HG03108 (cell line): Measurements from ENCODE around the gene S100A1.
A peak's percentile ranks its signal among the peaks of the same experiment; 100 is the strongest.
"Not testable (repeated sequence)": the region's sequence is repeated elsewhere in the genome, so short reads cannot be mapped to it uniquely, and the experiment has no call there.

Experiments used
- ATAC-seq: cut with Tn5 transposase; IDR thresholded peaks from one replicate; pipeline ENCODE4 v1.9.1; 2021; ENCODE audit warnings: moderate library complexity; ENCODE audit not compliant: unreplicated experiment

S100A1 gene

DNA sequence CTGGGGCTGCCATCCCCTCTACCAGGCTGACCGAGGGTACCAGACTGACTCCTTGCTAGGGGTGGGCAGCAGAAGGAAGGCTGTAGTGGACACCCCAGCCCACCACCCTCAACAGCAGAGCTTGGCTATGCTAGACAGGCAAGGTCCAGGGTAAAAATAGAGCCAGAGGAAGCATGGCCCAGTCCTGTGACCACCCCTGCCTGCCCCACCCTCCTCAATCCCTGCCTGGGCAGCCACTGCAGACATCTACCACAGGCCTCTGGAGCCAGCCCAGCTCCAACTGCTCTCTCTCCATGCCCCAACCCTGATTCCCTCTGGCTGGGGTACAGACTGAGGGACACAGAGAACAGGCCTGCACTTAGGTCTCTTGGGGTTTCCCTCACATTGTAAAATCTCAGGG lies 1.7 kb downstream of the S100A1 start:
- ATAC-seq, result no peak

DNA sequence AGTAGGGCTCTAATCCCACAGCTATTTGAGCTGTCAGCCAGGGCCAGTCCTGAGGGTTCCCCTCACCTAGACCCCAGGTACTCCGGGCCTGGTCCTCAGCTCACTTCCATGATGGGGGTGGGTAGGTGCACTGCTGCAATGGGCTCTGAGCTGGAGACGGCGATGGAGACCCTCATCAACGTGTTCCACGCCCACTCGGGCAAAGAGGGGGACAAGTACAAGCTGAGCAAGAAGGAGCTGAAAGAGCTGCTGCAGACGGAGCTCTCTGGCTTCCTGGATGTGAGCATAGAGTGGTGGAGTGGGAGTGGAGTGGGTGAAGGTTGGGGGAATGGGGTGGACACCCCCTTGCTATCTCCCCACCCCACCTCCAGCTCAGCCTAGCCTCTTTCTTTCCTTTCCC lies 2.1 kb downstream of the S100A1 start:
- no peak for ATAC-seq

DNA sequence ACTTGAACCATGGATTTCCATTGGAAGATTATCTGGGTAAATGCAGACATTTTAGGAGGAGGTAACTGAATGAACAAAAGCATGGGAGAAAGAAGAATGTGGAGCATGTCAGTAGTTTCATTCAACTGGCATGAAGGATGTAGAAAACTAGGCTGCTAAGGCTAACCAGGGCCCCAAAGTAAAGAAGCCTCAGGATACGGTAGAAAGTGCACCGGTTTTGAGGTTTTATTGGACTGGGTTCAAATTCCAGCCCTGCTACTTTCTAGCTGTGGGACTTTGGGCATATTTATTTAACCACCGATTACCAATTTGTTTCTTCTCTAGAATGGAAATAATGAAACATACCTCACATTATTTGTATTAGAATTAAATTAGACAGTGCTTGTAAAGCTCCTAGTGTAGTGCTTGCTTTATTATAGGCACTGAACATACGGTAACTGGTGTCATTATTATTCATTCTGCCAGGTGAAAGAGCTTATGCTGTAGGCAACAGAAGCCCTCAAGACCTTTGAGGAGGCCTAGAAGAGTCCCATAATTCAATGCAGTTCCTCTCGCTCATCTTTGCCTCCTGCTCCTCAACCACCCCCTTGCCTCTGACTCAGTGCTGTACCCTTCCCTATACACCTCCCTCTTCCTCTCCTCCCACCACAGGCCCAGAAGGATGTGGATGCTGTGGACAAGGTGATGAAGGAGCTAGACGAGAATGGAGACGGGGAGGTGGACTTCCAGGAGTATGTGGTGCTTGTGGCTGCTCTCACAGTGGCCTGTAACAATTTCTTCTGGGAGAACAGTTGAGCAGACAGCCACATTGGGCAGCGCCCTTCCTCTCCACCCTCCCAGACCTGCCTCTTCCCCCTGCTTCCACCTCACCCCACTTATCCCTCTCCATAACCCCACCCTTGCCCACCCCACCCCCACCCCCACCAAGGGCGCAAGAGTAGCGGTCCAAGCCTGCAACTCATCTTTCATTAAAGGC lies 3.1 kb downstream of the S100A1 start:
- ATAC-seq, result no peak

DNA sequence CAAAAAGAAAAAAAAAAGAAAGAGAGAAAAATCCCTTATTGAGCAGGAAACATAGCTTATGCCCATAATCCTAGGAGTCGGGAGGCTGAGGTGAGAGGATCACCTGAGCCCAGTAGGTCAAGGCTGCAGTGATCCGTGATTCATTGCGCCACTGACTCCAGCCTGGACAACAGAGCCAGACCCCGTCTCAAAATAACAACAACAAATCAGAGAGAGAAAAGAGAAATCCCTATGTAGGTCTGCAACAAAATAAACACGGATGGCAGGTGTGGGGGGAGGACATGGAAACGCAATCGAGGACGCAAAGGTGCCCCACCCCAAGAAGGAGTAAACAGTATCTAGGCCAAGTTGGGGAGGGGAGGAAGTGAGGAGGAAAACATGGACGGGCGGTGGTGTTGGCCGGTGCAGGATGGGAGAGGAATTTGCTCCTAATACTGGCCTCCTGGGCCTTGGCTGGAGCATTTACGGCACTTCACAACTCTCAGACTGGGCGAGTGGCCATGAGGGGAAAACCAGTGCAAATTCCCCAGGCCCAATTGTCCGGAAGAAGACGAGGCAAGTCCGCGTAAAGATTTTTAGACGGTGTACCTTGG lies 5.0 kb downstream of the S100A1 start:
- no peak for ATAC-seq

DNA sequence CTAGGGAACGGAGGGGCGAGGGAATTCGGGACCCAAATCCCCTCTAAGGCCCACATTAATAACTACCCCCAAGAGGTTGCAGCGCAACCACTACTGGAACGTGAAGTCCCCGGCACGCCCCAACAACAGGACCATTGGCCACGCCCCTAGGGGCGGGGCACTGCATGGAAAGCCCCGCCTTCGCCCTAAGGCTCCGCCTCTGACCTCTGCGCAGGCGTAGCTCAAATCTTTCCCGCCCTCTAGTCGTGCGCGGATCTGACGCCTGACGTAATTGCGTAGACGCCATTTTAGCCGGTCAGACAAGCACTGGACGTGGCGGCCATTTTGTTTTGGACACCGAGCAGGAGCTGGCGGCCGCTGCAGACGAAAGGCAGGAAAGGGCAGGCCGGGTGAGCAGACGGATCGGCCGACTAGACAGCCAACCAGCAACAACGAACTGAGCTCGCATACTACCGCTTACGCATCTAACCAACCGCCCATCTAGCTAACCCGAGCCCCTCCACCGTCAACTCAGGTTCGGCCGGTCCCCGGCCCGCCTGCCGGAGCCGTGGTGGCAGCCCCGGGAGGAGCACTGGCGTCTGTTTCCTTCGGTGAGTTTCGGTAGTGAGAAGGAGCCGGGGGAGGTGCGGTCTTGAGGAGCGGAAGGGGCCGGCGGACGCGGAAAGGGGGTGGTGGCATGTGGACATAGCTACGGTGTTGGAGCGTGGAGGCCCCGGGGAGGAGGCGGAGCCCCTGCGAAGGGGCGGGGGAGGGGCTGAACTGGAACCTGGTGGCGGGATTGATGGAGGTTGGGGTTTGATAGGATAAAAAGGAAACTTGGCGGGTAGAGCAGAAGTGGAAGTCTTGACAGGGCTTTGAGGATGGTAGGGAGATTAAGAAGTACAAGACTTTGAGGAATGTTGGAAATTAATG lies 5.8 kb downstream of the S100A1 start, which contains the start of gene CHTOP:
CHTOP (plus strand) TSS at position 313 of the 912 bp plus-strand sequence. CDS start 2,523 bp downstream, outside the sequence.
- peak; percentile 95 for ATAC-seq

DNA sequence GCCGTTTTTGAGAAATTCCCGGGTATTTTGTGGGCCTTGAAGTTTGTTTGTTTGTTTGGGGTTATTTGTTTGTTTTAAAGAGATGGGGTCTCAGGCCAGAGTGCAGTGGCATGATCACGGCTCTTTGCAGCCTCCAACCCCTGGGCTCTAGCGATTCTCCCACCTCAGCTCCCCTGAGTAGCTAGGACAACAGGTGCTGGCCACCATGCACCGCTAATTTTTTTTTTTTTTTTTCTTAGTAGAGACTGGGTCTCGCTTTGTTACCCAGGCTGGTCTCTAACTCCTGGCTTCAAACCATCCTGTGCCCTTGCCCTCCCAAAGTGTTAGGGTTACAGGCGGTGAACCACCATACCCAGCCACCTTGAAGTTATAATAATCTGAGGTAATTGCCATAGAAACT lies 7.6 kb downstream of the S100A1 start:
- ATAC-seq, result no peak

DNA sequence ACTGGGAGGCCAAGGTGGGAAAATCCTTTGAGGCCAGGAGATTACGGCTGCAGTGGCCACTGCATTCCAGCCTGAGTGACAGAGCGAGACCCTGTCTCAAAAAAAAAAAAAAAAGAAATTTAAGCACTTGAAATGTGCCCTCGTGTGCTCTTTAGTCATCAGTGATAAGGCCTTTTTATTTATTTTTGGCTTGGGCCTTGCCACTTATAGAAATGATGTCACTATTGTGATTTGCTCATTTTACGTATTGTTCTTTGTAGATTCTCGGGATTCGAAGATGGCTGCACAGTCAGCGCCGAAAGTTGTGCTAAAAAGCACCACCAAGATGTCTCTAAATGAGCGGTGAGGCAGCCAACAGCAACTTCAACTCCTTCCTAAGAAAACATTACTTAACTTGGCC lies 8.1 kb downstream of the S100A1 start:
- no peak for ATAC-seq

DNA sequence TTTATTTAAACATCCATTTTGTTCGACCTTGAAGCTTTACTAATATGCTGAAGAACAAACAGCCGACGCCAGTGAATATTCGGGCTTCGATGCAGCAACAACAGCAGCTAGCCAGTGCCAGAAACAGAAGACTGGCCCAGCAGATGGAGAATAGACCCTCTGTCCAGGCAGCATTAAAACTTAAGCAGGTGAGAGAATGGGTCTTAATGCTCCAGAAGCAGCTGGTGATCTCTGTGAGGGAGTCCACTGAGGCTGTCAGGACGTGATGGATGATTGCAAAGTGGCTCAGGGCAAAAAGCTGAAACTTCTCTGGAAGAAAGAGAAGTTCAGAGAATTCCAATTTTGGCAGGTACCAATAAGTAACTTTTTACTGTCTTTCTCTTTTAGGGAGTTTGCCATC lies 10.0 kb downstream of the S100A1 start:
- ATAC-seq, result no peak

DNA sequence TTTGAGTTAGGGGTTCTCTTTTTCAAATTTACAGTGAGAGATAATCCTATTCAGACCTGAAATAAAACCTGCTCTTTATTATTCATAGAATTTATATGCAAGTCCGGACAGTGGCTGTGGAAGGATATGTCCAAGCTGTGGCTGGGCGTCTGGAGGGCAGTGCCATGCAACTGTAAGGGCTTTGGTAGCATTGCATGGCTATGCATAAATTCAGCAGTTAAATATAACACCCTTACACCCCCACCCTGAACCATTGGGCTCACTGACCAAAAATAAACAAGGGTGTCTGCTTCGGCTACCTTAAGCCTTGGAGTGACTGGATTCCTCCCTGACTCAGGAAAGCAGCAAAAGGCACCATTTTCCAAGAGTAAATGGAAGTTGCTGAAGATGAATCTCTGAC lies 11.0 kb downstream of the S100A1 start:
- no peak for ATAC-seq

DNA sequence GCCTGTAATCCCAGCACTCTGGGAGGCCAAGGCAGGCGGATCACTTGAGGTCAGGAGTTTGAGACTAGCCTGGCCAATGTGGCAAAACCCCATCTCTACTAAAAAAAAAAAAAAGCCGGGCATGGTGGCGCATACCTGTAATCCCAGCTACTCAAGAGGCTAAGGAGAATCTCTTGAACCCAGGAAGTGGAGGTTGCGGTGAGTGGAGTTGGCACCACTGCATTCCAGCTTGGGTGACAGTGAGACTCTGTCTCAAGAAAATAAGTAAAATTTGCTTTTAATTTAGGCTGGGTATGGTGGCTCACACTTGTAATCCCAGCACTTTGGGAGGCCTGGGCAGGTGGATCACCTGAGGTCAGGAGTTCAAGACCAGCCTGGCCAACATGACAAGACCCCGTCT lies 12.0 kb downstream of the S100A1 start:
- not testable (repeated sequence) for ATAC-seq

DNA sequence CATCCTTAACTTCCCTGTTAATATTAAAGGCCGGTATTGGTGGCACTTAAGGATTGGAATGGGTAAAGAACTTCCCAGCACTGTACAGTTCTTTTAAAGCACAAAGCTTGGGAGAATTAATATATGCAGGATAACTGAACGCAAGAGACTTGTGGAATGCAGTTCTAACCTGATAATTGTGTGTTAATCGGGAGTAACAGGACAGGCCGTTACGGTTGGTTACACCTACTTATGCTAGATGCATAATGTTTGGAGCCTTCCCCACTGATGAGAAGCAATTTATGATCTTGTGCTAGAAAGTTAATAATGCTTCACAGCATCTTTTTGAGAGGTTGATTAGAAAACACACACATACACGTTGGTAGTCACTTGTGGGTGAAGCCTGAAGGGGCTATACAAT lies 12.6 kb downstream of the S100A1 start:
- no peak for ATAC-seq

DNA sequence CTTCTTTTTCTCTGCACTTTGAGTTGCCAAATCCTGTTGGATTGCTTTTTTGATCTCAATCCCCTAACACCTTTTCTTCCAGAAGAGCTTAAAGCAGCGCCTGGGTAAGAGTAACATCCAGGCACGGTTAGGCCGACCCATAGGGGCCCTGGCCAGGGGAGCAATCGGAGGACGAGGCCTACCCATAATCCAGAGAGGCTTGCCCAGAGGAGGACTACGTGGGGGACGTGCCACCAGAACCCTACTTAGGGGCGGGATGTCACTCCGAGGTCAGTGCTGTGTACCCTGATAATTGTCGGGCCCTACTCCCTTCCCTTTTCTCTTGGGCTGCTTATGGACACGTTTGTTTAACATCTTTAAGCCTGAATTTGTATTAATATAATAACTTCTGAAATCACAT lies 13.9 kb downstream of the S100A1 start:
- ATAC-seq, result no peak

DNA sequence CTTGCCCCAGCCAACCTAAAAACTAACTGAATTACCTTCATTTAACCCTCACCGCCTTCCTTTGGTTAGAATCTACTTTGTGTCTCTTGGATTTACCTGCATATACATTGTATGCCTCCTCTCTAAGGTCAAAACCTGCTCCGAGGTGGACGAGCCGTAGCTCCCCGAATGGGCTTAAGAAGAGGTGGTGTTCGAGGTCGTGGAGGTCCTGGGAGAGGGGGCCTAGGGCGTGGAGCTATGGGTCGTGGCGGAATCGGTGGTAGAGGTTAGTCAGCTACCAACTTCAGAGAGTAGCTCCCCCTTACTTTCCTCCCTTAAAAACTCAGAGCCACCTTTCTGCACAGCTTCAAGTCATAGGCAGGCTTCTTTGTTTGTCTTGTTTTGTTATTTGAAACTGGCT lies 14.9 kb downstream of the S100A1 start:
- ATAC-seq, result no peak

DNA sequence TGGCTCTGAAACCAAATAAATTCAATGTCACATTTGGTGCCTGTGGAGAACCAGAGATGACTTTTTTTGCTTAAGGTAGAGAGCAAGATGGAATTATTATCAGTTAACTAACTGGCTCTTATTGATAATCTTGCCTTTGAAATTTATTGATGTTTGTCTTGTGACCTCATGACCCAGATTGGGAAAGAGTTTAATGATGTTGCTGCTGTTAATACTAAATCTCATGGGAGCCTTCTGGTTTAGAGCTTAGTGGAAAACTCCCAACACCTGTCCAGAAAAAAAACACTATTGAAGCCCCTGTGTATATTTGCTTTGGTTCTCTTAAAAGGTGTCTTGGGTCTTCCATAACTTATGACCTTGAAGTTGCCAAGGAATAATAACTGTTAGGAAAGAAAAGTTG lies 15.6 kb downstream of the S100A1 start:
- ATAC-seq, result no peak

DNA sequence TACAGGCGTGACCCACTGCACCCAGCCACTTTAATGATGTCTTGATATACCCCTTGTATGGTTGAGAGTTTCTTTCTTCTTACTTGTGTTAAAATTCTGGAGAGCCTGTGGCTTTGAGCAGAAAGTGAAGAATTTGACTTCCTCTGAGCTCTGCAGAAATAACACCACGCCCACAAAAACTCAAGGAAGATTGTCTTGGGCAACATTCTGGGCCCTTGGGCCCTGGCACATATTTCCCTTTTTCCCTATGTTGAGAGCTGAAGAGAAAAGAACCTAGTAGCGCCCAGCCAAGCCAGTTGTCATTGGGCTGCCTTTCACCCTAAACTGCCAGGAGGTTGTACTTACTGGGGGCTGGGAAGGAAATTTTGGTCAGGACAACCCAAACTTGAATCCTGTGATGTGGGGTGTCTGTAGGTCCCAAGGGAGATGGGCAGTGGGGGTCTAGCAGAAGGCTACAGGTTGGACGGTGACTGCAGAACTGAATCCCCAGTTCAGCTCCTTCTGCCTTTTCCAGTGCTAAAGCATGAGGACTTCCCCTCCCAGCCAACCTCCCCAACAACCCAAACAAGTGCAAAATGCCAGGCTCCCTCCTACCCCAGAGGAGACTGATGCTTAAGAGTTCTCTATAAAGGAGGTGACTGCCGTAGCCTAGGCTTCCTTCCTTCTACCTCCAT lies 18.6 kb downstream of the S100A1 start:
- no peak for ATAC-seq

DNA sequence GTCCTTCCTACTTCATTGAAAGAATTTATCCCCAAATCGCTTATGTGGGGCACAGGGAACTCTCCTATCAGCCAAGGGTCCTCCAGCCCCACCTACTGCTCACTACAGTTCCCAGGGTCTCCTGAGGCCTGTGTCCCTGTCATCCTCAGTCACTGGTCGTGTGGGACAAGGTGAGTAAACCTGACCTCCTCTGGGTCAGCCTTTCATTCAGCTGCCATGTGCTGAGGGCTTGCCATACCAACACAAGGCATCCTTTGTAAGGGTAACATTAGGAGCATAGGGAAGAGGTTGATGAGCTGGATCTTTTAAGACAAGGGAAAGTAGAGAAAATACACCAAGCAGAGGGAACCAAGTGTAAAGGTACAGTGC lies 19.1 kb downstream of the S100A1 start:
- no peak for ATAC-seq

DNA sequence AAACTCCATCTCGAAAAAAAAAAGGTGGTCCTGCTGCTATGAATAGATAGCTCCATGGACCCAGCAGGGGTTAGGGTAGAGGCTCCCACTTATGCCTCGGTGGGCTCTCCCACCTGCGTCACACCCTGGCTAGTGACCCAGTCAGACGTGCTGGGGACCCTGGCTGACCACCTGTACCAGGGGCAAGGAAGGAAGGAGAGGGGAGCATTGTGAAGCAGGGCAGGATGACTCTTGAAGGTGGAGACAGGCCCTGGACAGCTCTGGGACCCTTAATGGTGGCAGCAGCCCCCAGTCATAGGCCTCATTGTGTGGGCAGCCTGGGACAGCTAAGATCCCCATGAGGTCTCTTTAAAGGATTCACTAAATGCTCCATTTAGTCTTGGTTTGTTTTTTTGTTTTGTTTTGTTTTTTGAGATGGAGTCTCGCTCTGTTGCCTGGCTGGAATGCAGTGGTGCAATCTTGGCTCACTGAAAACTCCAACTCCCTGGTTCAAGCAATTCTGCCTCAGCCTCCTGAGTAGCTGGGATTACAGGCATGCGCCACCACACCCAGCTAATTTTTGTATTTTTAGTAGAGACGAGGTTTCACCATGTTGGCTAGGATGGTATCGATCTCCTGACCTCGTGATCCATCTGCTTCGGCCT lies 19.9 kb downstream of the S100A1 start:
- no peak for ATAC-seq

DNA sequence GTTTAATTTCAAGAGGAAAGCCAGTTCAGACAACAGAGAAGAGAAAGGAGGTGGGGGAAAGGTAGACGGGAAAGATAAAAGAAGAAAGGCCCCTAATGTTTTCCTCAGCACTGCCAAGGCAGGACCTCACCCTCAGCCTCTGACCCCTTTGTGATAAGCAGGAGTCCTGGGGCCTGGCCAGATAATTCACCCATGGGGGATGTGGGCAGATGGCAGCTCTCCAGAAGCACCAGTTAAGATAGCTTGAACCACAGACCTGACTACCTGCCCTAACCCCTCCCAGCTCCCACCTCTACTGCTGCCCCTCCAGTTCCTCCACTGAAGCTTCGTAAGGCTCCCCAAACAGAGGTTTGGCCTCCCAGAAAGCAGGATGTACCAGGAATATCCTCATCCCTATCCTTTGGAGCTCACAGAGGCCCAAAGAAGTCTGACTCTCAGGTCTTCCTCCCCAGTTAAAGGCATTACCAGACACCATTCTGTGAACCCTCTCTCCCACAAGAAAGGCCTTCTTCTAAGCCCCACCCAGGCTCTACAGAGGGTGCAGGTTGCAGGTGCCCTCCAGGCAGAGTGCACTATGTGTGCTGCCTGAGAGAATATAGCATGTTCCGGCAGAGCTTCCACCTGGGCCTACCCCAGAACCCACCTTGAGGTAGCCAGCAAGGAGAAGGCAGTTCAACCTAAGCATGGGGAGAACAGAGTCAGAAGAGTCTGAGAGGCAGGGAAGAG lies 21.1 kb downstream of the S100A1 start:
- no peak for ATAC-seq

DNA sequence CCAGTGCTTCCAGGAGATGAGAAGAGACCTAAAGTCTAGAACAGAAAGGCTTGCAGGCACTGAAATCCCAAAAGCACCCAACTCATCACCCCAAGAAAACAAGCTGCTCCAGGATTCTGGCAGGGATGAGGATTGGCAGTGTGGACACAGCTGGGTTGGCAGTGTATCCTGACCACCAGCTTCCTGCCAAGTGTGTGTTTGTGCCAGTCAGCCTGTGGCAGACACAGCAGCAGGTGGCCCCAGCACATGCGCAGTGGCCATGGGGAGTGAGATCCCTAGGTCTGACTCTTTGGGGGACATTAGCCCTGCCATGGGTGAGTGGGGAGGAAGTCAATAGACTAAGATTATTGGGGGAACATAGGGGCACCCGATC lies 21.6 kb downstream of the S100A1 start:
- no peak for ATAC-seq

DNA sequence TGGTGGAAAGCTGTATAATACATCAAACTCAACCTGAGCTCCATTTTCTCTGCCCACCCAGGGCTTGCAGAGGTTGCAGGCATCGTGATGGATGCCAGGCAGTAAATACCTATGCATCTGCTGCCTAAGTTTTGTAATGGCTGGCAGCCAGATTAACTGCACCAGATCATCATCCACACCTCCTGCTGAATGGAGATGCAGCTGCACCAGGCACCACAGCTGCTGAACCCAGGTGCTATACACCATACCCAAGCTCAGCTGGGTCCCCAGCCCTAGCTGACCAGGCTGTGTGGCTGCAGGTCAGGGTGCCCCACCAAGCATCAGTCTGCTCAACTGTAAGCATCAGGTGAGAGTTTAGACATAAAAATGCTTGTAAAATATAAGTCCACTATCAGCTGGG lies 23.5 kb downstream of the S100A1 start:
- no peak for ATAC-seq
